Right lobe of liver (tissue), 6 donors: Measurements from ENCODE around the gene SFPQ. TPM values are rescaled to one million over a fixed set of nuclear protein-coding genes. Genes with fewer than 3 reads are reported as not detected.

Experiments
- ATAC-seq, 4 donors: fragments of 200-7000 bp; cut with Tn5 transposase; one replicate each; pipeline ENCODE4 v1.9.1; 2020; ENCODE audit warnings: mild to moderate bottlenecking in 4 of 4, moderate library complexity in 4 of 4
- DNase-seq, 3 donors: peaks; one replicate each; pipeline ENCODE4 v3.0.0-alpha.2; 2020
- H3K27ac ChIP-seq, 3 donors: fragments of 200-600 bp; one replicate each; pipeline ENCODE4 v1.8.0; 2022
- H3K27me3 ChIP-seq, 2 donors: fragments of 200-600 bp; one replicate each; pipeline ENCODE4 v1.8.0; 2022
- H3K36me3 ChIP-seq, 4 donors: fragments of 200-600 bp; sonication (generic) in 1 of 4; one replicate each; pipeline versions ENCODE4 v1.5.1 to v1.8.0; 2017 to 2022; ENCODE audit warnings: control low read depth in 1 of 4
- H3K4me1 ChIP-seq, 4 donors: fragments of 200-600 bp; sonication (generic) in 1 of 4; one replicate each; pipeline versions ENCODE4 v1.5.1 to v1.8.0; 2017 to 2022; ENCODE audit warnings: control low read depth in 1 of 4
- H3K4me3 ChIP-seq, 3 donors: fragments of 200-600 bp; one replicate each; pipeline ENCODE4 v1.8.0; 2022
- H3K9me3 ChIP-seq, 4 donors: fragments of 200-600 bp; sonication (generic) in 1 of 4; one replicate each; pipeline versions ENCODE4 v1.5.1 to v1.8.0; 2017 to 2022; ENCODE audit warnings: control low read depth in 1 of 4
- CTCF ChIP-seq, 4 donors: fragments of 200-600 bp in 3 of 4; fragments of 450-650 bp in 1 of 4; IDR thresholded peaks; one replicate each; pipeline versions ENCODE4 v1.5.1 to v1.8.0; 2016 to 2022; ENCODE audit warnings: antibody characterized with exemption in 4 of 4, mild to moderate bottlenecking in 2 of 4
- POLR2A ChIP-seq: fragments of 450-650 bp; IDR thresholded peaks from one replicate; pipeline ENCODE4 v1.6.1; 2017; ENCODE audit warnings: antibody characterized with exemption, mild to moderate bottlenecking
- WGBS: methylation state at CpG from one replicate; pipeline ENCODE4 v1.1.6; 2018; ENCODE audit warnings: low coverage, low lambda C conversion rate; ENCODE audit not compliant: insufficient coverage; ENCODE audit errors: missing lambda C conversion rate; 5-methylcytosine and 5-hydroxymethylcytosine counted together
- intact Hi-C, 2 donors: fragments of 100-400 bp; cut with DNase I; formaldehyde crosslinking; loops; one replicate each; pipeline versions ENCODE4 v1.11.2 to v1.14.1; 2022
- total RNA-seq, 6 experiments: library from RNA; depleted of rRNA in 2 of 6; stranded (reverse); fragments of >200 nt in 2 of 6; fragmentation: NEBNext Ultra II Directional in 3 of 6; extraction: Animal tissue kit (Norgen Biotek cat#: 25700) in 3 of 6; gene quantifications; one replicate each; pipeline versions ENCODE4 v1.1.0 to v1.2.4, GENCODE V29; 2016 to 2023
- donor health status: DM: no; HTN: yes; CAD: no.
- donor health status: DM: no; HTN: no; CAD: no.
- donor health status: DM: no; HTN: no; CAD: no.
- donor health status: DM: no; HTN: yes; CAD: no.
- donor health status: DM: no; HTN: yes; CAD: no.

The SFPQ gene
- total RNA-seq, 6 experiments from 2014 or later, result 48.4 to 99.6 (median 73.2) TPM

DNA sequence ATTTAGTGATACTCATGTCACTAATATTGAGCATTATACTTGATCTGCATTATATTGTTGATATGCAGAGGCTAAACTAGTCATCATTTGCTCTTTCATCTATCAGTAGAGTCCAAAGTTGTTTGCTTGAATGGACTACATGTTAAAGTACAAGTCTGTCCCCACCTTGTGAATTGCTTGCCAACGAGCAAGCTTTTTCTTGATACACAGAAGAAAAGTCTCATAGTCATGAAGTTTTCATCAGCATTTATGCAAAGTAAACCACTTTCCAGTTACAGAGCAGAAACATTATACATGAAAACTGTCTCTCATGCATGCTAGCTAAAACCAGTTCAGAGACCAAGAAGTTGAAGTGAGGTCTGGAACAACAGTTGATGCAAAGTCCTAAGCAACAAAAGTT, 13.0 kb downstream of the SFPQ start:
- intact Hi-C loops, result no loop called here
- Histone ChIP-seq H3K4me1 (peaks cover 0 to 66% (median 23%) of the 10 kb centered on the region in 4 donors), H3K4me3 (peak overlapping the region in 1 of 3 donors; percentile 27), H3K36me3 (peaks cover 23 to 91% (median 44%) of the 10 kb centered on the region in 4 donors), H3K9me3 (no peaks in the 10 kb centered on the region), H3K27me3 (no peaks in the 10 kb centered on the region), H3K27ac (peak overlapping the region in 2 of 3 donors; percentile 85 to 88)
- ATAC-seq, result peak; percentile 7 to 30 (median 16)
- no peak for DNase-seq
- WGBS, result 18% methylated on average over 1 of the region's 1 CpG
- TF ChIP-seq POLR2A (no peak), CTCF (IDR thresholded peaks at IDR 0.05) (no peak)

- no peaks in the 10 kb centered on the region for H3K27me3 ChIP-seq
- intact Hi-C loops, result no loop called here
- TF ChIP-seq POLR2A (no peak), CTCF (IDR thresholded peaks at IDR 0.05) (no peak)
- peak overlapping the region in 1 of 3 donors; percentile 27 for H3K4me3 ChIP-seq
- peaks cover 22 to 84% (median 37%) of the 10 kb centered on the region in 4 donors for H3K36me3 ChIP-seq
- H3K27ac ChIP-seq, result peak overlapping the region; percentile 2 to 88 (median 85)
- no peak for DNase-seq
- ATAC-seq, result peak; percentile 85 to 90 (median 86)
- H3K4me1 ChIP-seq, result peaks cover 0 to 74% (median 24%) of the 10 kb centered on the region in 4 donors
- no peaks in the 10 kb centered on the region for H3K9me3 ChIP-seq
- WGBS, result 18% methylated on average over 2 of the region's 2 CpGs
Measured at GRCh38 chr1:35178874-35179380, 14.0 kb downstream of the SFPQ start.

DNA sequence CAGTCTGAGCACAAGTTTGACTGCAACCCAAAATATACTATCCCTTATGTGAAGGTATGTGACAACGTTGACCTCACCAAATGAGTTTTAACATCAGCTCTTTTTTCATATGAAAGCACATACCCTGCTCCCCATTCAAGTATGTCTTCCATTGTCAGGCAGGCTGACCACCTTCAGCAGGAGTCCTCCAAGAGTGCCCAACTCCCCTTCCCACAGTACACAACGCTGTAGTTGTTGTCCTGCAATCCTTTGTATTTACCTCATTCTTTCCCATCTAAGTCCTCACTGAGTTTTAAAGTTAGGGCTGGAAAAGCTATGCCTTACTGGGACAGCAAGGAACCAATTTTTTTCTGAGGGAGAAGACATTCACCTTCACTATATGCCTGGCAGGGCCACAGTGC, 14.7 kb downstream of the SFPQ start:
- H3K4me1 ChIP-seq, result peaks cover 0 to 75% (median 25%) of the 10 kb centered on the region in 4 donors
- no peak for DNase-seq
- H3K9me3 ChIP-seq, result no peaks in the 10 kb centered on the region
- no peak overlapping the region for H3K4me3 ChIP-seq
- no peak for ATAC-seq
- TF ChIP-seq CTCF (IDR thresholded peaks at IDR 0.05), result no peak
- TF ChIP-seq POLR2A, result no peak
- no peaks in the 10 kb centered on the region for H3K27me3 ChIP-seq
- intact Hi-C loops, result no loop called here
- peak overlapping the region; percentile 12 to 88 (median 85) for H3K27ac ChIP-seq
- peaks cover 17 to 78% (median 32%) of the 10 kb centered on the region in 4 donors for H3K36me3 ChIP-seq
- WGBS, result 47% methylated on average over 2 of the region's 2 CpGs

DNA sequence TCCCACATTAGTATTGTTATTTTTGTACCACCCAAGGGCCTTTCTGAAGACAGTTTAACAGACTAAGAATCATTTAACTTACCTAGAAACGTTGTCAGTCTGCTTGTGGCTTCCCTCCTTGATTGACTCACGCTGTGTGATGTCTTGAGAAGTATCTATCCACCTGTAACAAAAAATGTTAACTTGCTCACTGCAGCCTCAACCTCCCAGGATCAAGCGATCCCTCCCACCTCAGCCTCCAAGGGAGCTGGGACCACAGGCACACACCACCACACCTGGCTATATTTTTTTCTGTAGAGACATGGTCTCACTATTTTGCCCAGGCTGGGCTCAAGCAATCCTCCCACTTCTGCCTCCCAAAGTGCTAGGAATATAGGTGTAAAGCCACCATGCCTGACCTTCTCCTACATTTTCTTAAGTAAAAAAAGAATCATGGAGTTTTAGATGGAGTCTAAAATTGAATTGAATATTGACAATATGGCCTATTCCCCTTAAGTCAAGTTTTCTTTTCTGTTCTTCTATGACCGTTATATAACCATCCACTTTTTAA, 15.6 kb downstream of the SFPQ start:
- peaks cover 17 to 68% (median 27%) of the 10 kb centered on the region in 4 donors for H3K36me3 ChIP-seq
- DNase-seq (no peak), ATAC-seq (no peak)
- H3K27ac ChIP-seq, result peak overlapping the region in 2 of 3 donors; percentile 24 to 88
- TF ChIP-seq CTCF (IDR thresholded peaks at IDR 0.05) (no peak), POLR2A (no peak)
- H3K9me3 ChIP-seq, result no peaks in the 10 kb centered on the region
- H3K4me1 ChIP-seq, result peaks cover 0 to 74% (median 22%) of the 10 kb centered on the region in 4 donors
- intact Hi-C loops, result no loop called here
- WGBS, result 94% methylated on average over 3 of the region's 4 CpGs
- no peaks in the 10 kb centered on the region for H3K27me3 ChIP-seq
- no peak overlapping the region for H3K4me3 ChIP-seq
